A549 treated with CpdA at 1 μM for 4 hours (cell line): ENCODE measurements around the gene IFNL3. TPM values are rescaled to one million over a fixed set of nuclear protein-coding genes. Genes with fewer than 3 reads are reported as not detected.

Experiments used
- total RNA-seq: library from RNA; stranded (reverse); fragments of 200-300 nt; extraction: Qiagen RNA extraction; gene quantifications from 5 replicates; pipeline ENCODE4 v1.2.3, GENCODE V29; 2022; ENCODE audit warnings: low read depth

Gene IFNL3
- not detected in 5 replicates for total RNA-seq

GRCh38 chr19:39244410-39245100 lies at the start of gene IFNL3:
IFNL3 (minus strand) TSS chr19:39245006; CDS start chr19:39244967, 39 bp downstream.

GRCh38 chr19:39268085-39268484 lies 23.3 kb upstream of the IFNL3 start, which contains the start of gene IFNL2:
IFNL2 (plus strand) TSS chr19:39268396; CDS start chr19:39268569, 173 bp downstream.

GRCh38 chr19:39248806-39249205 lies 4.0 kb upstream of the IFNL3 start, which contains the start of gene IFNL4:
IFNL4 (minus strand) TSS chr19:39248856.

GRCh38 chr19:39203372-39204341 lies 41.1 kb downstream of the IFNL3 start, which contains the start of gene SYCN:
SYCN (minus strand) TSS chr19:39204263; CDS start chr19:39204254, 9 bp downstream.

GRCh38 chr19:39196860-39197562 lies 47.8 kb downstream of the IFNL3 start, which contains the start of gene NCCRP1:
NCCRP1 (plus strand) TSS chr19:39196964; CDS start chr19:39196983, 19 bp downstream.

Other genes starting within 250 kb of the IFNL3 start
- gene FBXO27, start 212.5 kb downstream of the IFNL3 start, total RNA-seq: 5.0 to 8.3 TPM (median 7.5 TPM) in 5 replicates
- 0.15 to 0.19 TPM (median 0.17 TPM) in 5 replicates for gene ACP7, start 160.6 kb downstream of the IFNL3 start, total RNA-seq
- gene PAK4, start 119.2 kb downstream of the IFNL3 start, total RNA-seq: 96.5 to 129 TPM (median 118 TPM) in 5 replicates
- 1.4 to 2.0 TPM (median 1.8 TPM) in 5 replicates for gene NCCRP1, start 48.0 kb downstream of the IFNL3 start, total RNA-seq
- not detected in 5 replicates for gene SYCN, start 40.7 kb downstream of the IFNL3 start, total RNA-seq
- gene IFNL4, start 3.9 kb upstream of the IFNL3 start, total RNA-seq: not detected in 5 replicates
- not detected in 5 replicates for gene IFNL2, start 23.4 kb upstream of the IFNL3 start, total RNA-seq
- 0.06 to 0.23 TPM in 2 of 5 replicates, not detected in the others for gene IFNL1, start 51.4 kb upstream of the IFNL3 start, total RNA-seq
- 8.7 to 14.4 TPM (median 12.9 TPM) in 5 replicates for gene LRFN1, start 75.9 kb upstream of the IFNL3 start, total RNA-seq
- 0.27 to 0.56 TPM (median 0.34 TPM) in 3 of 5 replicates, not detected in the others for gene GMFG, start 91.0 kb upstream of the IFNL3 start, total RNA-seq
- 127 to 187 TPM (median 179 TPM) in 5 replicates for gene SAMD4B, start 97.4 kb upstream of the IFNL3 start, total RNA-seq
- 68.3 to 76.1 TPM (median 72.8 TPM) in 5 replicates for gene PAF1, start 146.1 kb upstream of the IFNL3 start, total RNA-seq
- 61.4 to 66.4 TPM (median 62.4 TPM) in 5 replicates for gene MED29, start 146.4 kb upstream of the IFNL3 start, total RNA-seq
- 43.4 to 72.0 TPM (median 54.4 TPM) in 5 replicates for gene ZFP36, start 161.8 kb upstream of the IFNL3 start, total RNA-seq
- 41.8 to 59.3 TPM (median 48.4 TPM) in 5 replicates for gene PLEKHG2, start 167.7 kb upstream of the IFNL3 start, total RNA-seq
- 5,936 to 7,509 TPM (median 7,147 TPM) in 5 replicates for gene RPS16, start 190.9 kb upstream of the IFNL3 start, total RNA-seq
- 177 to 208 TPM (median 191 TPM) in 5 replicates for gene SUPT5H, start 200.6 kb upstream of the IFNL3 start, total RNA-seq
- 168 to 225 TPM (median 213 TPM) in 5 replicates for gene TIMM50, start 235.8 kb upstream of the IFNL3 start, total RNA-seq